ENCODE measurements around the gene PTPRN2. TPM values are rescaled to one million over a fixed set of nuclear protein-coding genes. Genes with fewer than 3 reads are reported as not detected.
A peak's percentile ranks its signal among the peaks of the same experiment; 100 is the strongest.
"Not testable (repeated sequence)": the region's sequence is repeated elsewhere in the genome, so short reads cannot be mapped to it uniquely, and the experiment has no call there.

Gene PTPRN2
- total RNA-seq, 4 donors from 2014 or later, result 2.0 to 9.5 (median 2.6) TPM

- ATAC-seq (ENCODE audit: low FRiP score), result peak; percentile 94
- DNase-seq (ENCODE audit: low spot score), result peak; percentile 42
- TF ChIP-seq CTCF (IDR thresholded peaks at IDR 0.05), result no peak
Observed at GRCh38 chr7:158431941-158432347, 155.7 kb downstream of the PTPRN2 start.

- no peak for ATAC-seq (ENCODE audit: low FRiP score)
- TF ChIP-seq CTCF (IDR thresholded peaks at IDR 0.05), result no peak
- DNase-seq (ENCODE audit: low spot score), result no peak
Observed at GRCh38 chr7:158431055-158431940, 156.3 kb downstream of the PTPRN2 start.

GRCh38 chr7:158430308-158431034 is 157.2 kb downstream of the PTPRN2 start:
- no peak for DNase-seq (ENCODE audit: low spot score)
- no peak for TF ChIP-seq CTCF (IDR thresholded peaks at IDR 0.05)
- ATAC-seq (ENCODE audit: low FRiP score), result no peak

- no peak for DNase-seq (ENCODE audit: low spot score)
- no peak for ATAC-seq (ENCODE audit: low FRiP score)
- TF ChIP-seq CTCF (IDR thresholded peaks at IDR 0.05), result no peak
Observed at GRCh38 chr7:158428837-158429753, 158.5 kb downstream of the PTPRN2 start.

- DNase-seq (ENCODE audit: low spot score) (no peak), ATAC-seq (ENCODE audit: low FRiP score) (no peak)
- TF ChIP-seq CTCF (IDR thresholded peaks at IDR 0.05), result no peak
Observed at GRCh38 chr7:158428131-158428836, 159.3 kb downstream of the PTPRN2 start.

GRCh38 chr7:158425676-158426075 is 161.9 kb downstream of the PTPRN2 start:
- DNase-seq (ENCODE audit: low spot score); ATAC-seq (ENCODE audit: low FRiP score): not testable (repeated sequence)

Measured in omental fat pad (tissue), 4 donors.